SIG-M5 (cell line): ENCODE measurements around the gene DPYSL5.
"Not testable (repeated sequence)": the region's sequence is repeated elsewhere in the genome, so short reads cannot be mapped to it uniquely, and the experiment has no call there.

Experiments used
- DNase-seq: peaks from one replicate; lab custom pipeline; 2025; lab: John Stamatoyannopoulos, UW

DPYSL5 gene, protein sequence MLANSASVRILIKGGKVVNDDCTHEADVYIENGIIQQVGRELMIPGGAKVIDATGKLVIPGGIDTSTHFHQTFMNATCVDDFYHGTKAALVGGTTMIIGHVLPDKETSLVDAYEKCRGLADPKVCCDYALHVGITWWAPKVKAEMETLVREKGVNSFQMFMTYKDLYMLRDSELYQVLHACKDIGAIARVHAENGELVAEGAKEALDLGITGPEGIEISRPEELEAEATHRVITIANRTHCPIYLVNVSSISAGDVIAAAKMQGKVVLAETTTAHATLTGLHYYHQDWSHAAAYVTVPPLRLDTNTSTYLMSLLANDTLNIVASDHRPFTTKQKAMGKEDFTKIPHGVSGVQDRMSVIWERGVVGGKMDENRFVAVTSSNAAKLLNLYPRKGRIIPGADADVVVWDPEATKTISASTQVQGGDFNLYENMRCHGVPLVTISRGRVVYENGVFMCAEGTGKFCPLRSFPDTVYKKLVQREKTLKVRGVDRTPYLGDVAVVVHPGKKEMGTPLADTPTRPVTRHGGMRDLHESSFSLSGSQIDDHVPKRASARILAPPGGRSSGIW

DNA sequence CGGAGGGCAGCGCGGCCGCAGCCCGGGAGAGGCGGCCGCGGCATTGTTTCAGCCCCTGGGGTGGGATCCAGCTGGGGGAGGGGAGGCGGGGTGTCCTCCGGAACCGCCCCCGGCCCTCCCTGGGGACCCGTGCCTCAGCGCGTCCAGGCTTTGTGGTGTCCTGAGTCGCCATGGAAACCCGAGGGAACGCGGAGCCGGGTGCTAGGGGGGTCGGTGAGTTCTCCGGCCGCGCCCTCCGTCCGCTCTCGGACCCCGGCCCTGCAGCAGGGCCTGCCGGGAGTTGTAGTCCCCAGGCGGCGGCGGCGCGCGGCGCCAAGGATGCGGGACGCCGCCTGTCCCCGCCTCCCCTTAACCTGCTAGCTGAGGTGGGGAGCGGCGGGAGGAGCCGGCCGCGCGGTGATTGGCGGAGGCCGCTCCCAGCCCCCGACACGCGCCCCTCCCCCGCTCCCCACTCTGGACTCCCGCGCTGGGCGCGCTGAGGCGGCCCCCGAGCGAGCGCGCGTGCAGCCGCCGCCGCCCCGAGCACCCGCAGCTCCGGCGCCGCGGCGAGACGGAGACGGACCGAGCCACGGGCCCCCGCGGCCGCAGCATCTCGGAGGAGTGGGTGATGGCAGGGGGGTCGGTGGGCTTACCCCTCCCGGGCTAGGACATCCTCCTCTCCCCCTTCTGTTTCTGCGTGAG lies at the start of gene DPYSL5:
DPYSL5 (plus strand) TSS at position 478 of the 681 bp plus-strand sequence. CDS start 50,368 bp downstream, outside the sequence.
- no peak for DNase-seq

DNA sequence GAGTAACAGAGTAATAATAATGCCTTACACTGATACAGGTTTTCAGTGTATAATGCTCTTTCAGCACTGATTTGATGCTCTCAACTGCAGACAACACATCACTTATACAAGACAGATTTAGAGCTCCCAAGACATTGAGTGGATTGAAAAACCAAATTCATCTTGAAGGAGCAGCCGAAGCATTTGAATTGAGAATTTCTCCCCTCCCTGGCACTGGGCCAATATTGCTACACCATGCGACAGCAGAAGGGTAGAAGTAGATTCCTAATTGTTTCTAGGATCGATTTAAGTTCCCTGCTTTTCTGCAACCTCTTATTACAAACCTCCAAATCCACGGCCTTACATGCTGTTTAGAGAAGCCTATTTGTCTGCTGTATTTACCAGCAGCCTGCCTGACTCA lies 46.6 kb upstream of the DPYSL5 start:
- DNase-seq = no peak

DNA sequence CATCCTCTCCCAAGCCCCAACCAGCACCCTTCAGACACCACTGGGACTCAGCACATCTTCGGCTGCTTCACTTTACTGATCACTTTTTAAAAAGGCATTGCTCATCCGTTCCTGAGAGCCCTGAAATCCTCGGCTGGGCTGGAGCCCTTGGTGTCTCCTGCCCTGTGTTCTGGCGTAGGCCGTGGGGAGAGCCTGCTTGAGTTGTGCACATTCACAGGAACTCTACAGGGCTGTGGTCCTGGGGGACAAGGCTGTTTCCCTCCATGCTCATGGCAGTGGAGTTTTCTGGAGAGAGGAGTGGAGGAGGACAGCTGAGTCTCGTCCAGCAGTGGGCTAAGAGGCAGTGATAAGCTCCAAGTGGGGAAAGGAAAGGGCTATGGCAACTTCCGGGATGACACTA lies 46.1 kb upstream of the DPYSL5 start:
- no peak for DNase-seq

DNA sequence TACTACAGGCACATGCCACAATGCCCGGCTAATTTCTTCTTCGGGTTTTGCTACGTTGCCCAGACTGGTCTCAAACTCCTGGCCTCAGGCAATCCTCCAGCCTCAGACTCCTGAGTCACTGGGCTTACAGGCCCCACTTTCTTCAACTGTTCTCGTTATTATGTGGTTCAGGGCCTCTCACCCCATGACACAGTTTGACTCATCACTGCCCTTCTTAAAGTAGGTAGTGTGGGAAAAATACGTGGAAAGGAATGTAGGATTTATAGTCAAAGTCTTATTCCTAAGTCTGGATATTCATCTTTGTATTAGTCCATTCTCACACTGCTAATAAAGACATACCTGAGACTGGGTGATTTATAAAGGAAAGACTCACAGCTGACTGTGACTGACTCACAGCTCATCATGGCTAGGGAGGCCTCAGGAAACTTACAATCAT lies 42.7 kb upstream of the DPYSL5 start:
- no peak for DNase-seq

DNA sequence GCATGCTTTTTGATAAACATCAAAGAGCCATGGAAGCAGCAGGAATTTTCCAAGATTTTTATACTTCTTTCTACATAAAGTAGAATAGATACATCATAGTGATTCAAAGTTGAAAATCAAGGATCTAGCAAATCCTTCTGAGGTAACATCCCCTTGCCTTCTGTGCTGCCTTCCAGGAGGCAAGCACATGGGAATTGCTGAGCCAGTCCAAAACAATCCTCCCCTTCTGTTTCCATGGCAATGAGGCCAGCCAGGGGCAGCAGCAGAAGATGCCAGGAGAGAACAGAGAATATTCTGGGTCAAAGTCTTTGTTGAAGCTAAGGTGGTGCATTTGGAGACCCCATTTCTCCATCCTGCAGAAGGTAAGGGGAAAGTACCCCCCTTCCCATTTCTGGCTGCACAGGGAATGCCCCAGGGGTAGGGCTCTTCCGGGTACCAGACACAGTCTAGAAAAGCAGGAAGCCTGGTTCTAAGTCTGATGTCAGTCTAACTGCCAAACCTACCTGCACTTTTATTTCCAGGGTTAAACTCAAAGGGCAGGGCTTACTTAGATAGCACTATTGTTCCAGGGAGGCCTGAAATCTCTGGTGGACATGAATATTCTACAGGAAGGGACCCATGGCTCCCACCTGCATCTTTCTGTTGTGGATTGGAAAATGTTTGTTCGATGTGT lies 40.0 kb upstream of the DPYSL5 start:
- DNase-seq = no peak

DNA sequence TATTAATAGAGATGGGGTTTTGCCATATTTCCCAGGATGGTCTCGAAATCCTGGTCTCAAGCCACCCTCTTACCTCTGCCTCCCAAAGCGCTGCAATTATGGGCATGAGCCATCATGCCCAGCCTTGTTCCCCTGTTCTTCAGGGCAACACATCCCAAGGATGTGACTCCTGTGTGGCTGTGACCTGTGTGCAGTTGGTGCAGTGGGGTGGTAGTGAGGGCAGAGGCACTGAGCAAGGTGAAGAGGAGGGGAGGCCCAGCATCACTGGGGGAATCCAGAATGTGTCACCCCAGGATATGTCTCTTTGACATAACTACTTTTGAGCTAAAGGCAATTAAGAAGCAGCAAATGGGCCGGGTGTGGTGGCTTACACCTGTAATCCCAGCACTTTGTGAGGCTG lies 38.7 kb upstream of the DPYSL5 start:
- DNase-seq = no peak

DNA sequence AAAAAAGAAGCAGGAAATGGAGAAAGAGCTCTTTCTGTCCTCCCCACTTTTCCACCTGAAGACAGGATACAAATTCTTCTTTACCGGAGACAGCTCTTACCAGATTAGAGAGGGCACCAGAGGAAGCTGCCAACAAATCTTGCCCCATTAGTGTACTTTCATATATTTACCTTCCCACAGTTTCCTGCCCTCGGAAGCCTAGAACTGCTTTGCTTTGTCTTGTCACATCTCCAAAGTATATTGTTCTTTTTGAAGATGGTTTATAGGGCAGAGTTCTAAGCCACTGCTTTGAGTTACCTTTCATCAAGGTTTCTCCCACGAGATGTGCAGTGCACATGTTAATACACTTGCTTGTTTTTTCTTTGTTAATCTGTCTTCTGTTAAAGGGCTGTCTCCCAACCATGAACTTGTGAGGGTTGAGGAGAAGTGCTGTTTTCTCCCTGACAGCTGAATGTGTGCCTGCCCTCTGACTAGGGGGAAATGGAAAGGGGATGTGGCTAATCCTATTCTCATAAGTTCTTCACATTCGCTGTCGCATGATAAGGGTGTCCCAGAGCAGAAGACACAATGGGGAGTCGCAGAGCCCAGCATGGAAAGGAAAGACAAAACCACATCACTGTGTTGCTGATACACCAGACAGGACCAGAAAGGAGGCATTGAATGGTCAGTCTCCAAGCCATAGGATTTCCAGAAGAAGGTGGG lies 37.9 kb upstream of the DPYSL5 start:
- DNase-seq = no peak

DNA sequence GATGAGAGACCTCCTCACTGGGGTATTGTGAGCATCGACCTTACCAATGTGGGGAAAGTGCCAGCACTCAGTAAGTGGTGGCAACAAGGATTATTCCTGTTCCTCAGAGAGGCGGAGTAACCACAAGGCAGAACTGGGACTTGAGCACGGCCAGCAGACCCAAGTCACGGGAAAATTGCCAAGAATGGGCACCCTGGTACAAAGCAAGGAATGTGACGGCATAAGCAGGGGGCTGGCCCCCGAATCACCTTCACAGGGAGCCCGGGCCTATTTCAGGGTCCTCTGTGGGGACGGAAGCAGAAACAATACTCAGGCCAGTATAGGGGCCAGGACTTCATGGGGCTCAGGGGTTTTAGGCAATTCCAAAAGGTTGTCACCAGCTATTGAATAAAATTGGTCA lies 36.7 kb upstream of the DPYSL5 start:
- DNase-seq = no peak

DNA sequence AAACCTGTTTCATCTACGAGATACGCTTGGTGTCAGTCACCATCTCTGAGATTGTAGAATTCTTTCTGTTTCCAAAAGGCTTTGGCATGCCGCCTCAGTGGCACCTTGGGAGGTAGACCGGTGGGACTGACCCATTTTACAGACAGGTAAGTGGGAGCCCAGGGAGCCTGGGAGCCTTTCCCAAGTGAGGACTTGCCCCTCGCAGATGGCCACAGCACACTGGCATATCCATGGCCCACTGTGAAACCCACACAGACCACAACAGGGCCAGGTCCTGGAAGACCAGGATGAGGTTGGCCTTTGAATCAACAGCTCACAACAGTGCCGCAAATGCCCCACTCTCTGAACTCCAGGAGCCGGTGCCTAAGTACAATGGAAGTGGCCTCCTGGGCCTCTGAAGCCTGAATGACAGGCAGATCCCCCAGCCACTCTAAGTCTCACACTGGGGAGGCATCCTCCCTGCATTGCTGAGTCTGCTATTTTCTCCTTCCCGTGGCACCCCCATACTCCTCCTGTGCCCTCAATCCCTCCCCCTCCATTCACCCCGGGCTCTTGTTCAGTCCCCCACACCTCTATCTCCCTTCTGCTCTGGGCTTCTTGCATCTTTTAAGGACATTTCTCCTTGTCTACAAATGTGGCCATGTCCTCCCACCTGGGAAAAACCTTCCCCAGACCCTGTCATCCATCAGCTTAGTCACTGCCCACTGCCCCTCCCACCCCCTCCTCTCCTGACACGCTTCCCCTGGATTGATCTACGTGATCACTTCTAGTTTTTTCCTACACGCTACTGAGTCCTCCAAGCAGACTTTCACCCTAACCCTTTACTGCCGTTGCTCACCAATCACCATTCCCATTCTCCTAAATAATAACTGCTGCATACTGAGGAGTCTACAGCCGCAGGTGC lies 35.9 kb upstream of the DPYSL5 start:
- DNase-seq = no peak

DNA sequence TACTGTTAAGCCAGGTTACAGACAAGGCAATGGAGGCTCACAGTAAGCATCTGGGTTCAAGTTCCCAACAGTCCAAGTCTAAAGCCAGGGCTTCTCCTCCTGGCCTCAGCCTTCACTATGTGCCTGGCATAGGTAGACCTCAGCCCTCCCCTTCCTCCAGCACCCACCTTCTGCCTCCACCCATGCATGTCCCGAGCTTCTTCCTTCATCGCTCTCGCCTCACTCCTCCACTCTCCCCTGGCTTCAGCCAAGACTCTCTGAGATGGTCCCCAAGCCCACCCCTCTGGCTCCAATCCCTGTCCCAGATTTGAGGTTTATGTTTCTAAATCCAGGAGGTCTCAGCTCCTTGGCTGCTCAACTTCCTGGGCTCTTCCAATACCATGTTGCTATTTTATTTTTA lies 35.2 kb upstream of the DPYSL5 start:
- no peak for DNase-seq

DNA sequence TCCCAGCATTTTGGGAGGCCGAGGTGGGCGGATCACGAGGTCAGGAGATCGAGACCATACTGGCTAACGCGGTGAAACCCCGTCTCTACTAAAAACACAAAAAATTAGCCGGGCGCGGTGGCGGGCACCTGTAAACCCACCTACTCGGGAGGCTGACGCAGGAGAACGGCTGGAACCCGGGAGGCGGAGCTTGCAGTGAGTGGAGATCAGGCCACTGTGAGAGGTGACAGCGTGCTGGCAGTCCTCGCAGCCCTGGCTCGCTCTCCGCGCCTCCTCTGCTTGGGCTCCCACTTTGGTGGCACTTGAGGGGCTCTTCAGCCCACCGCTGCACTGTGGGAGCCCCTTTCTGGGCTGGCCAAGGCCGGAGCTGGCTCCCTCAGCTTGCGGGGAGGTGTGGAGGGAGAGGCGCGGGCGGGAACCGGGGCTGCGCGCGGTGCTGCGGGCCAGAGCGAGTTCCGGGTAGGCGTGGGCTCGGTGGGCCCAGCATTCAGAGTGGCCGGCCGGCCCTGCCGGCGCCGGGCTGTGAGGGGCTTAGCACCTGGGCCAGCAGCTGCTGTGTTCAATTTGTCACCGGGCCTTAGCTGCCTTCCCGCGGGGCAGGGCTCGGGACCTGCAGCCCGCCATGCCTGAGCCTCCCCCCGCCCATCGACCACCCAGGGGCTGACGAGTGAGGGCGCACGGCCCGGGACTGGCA lies 33.7 kb upstream of the DPYSL5 start:
- not testable (repeated sequence) for DNase-seq

DNA sequence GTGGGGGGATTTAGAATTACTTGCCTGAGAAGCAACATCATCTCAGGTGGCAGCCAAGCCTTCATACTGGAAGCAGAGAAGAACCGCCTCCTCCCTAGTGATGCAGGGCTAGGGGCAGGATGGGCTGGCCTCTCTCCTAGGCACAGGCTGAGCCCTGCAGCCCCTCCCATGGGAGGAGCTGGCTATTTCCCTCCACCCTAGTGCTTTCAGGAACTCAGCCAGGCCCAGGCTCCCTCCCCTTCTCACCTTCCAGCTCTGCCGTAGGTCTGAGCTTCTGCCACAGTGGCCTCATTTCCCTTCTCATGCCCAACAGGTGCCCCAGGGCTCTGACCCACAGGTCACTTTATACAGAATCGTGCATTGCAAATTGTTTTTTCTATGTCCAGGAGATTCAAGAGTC lies 31.0 kb upstream of the DPYSL5 start:
- no peak for DNase-seq

DNA sequence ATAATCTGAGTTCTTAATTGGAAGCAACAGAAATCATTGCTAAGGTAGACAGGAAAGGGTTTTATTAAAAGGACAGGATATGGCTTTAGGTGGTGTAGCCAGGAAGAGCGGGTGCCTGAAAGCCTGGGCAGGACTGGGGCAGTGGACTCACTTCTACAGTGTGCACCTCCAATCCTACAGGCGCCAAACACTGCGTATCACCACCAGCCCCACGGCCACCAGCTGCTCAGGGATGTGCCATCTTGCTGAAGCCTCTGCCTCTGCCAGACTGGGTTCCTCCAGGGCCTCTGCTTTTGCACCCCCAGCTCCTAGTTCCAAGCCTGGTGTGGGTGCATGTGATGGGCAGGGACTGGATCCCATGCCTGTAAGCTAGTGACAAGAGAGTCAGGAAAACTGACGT lies 29.7 kb upstream of the DPYSL5 start:
- no peak for DNase-seq

DNA sequence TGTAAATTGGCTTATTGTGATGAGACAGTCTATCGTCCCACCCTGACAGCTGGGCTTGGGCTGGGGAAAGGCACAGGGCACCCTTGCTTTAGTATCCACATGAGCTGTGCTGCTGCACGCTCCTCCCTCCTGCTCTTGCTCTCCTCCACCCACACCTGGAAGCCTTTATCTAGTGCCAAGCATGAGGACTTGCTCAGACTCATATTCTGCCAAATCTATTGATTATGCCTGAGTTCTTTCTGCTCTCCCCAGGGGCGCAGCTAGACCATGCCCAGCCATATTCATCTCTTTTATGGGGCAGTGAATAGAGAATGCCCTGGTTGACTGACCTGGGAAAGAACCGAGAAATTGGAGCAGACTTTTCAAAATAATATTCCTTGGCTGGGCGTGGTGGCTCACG lies 29.0 kb upstream of the DPYSL5 start:
- DNase-seq = no peak

DNA sequence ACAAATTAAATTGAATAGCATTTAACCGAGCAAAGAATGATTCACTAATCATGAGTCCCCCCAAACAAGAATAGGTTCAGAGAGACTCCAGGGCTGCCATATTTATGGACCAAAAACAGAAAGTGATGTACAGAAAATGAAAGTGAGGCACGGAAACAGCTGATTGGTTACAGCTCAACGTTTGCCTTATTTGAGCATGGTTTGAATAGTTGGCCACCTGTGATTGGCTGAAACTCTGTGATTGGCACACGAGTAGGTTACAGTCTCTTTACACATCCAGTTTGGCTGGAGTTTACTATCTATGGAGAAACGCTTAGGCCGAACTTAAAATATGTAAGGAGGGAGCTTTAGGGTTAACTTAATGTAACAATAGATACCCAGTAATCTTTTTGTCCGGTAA lies 27.0 kb upstream of the DPYSL5 start:
- DNase-seq = no peak

DNA sequence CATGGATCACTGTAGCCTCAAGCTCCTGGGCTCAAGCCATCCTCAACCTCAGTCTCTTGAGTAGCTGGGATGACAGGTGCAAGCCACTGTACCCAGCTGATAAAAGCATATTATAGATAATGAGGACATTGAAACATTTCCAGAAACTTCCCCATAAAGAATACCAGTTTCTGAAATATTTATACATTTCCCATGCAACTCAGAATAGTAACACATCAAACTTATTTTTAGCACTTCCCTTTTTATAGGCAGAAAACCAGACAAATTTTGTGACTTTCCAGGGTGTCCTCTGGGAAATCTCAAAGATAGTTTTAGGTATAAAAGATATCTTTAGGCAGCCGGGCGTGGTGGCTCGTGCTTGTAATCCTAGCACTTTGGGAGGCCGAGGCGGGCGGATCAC lies 25.1 kb upstream of the DPYSL5 start:
- no peak for DNase-seq

DNA sequence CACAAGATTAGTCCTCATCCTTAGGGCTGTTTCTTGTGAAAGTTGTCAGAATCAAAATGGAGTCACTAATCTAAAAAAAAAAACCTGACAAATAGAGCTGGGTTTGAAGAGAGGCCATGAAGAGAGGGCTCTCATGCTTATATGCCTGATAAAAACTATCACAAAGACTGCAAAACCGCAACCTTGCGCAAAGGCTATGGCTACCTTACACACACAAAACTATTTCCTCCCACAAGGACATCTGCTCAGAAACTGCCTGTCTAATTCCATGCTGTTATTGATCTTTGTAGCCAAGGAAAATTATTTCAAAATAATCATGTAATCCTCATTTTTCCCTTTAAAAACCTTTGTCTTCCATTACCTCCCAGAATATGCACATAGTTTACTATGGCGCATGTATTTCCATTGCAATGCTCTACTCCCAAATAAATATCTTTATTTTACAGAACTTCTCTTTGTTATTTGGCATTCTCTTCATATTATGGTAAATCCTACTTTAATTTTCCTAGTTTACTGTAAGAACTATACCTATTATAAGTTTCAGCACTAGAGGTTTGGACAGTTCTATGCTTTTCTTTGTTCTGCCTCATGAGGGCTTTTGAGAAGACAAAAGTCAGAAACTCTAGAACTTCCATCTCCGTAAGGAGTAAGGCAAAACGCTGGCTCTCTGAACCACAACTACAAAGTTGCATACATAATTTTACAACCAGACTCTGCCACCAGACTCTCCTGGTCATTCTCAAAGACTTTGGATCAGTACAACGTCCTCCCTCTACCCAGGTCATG lies 9.6 kb upstream of the DPYSL5 start:
- no peak for DNase-seq

DNA sequence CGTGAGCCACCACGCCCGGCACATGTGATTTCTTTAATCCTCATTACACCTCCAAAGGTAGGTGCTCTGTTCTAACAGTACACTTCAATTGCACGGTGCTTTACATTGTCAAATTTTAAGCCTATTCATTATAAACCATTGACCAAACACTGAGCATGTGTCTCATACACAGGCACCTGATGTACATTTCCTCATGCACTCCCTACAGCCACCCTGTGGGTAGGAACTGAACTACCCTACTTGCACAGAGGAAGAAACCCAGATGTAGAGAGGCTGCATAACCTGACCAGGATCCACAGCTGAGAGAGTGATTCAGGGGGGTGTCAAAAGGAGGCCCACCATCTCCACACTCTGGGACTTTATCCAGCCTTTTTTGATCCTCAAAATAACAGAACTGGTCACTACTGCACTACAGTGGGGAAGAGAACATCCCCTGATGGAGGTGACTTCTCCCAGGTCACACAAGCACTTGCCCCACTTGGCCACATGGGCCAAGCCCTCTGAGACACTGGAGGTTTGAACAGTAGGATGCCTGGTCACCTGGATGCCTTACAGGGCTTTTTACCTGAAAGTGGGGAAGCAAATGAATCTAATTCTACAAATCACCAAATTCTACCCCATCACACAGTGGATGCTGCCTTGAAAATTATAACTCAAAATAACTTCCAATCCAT lies 6.9 kb upstream of the DPYSL5 start:
- no peak for DNase-seq

DNA sequence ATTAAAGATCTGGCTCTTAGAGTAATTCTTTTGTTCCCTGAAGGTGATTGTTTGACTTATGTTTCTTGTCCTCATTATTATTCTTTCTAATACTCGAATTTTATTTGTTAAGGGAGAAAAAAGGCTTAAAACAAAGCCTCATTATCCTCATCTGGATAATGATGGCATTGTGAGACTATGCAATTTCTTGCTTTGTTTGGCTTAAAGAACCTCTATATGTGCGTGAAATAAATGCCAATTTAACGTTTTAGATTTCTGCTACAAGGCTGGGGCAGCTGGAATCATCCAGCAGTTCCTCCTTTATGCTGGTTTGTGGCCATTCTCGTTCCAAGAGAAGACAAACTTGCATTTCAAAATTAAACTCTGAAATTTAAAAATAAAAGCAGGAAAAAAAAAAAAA lies 4.9 kb upstream of the DPYSL5 start:
- DNase-seq = no peak
